Measurements from ENCODE around the gene AHDC1. TPM values are rescaled to one million over a fixed set of nuclear protein-coding genes. Genes with fewer than 3 reads are reported as not detected.
A peak's percentile ranks its signal among the peaks of the same experiment; 100 is the strongest.

AHDC1 gene
- total RNA-seq, 4 donors from 2014 or later, result 26.4 to 39.9 (median 34.6) TPM

- no peaks in the 10 kb centered on the region for H3K27me3 ChIP-seq
- H3K36me3 ChIP-seq, result peaks cover 0 to 34% (median 0%) of the 10 kb centered on the region in 3 donors
- no peak overlapping the region for H3K4me3 ChIP-seq
- 73 to 79% methylated on average over 5 of the region's 5 CpGs for WGBS, 2 donors
- H3K9me3 ChIP-seq, result no peaks in the 10 kb centered on the region
- H3K27ac ChIP-seq, result peak overlapping the region; percentile 72 to 88 (median 80)
- DNase-seq (ENCODE audit: low spot score in 2 of 2), result no peak
- peaks cover 0 to 53% (median 47%) of the 10 kb centered on the region in 4 donors for H3K4me1 ChIP-seq
- TF ChIP-seq CTCF (IDR thresholded peaks at IDR 0.05) (no peak), EP300 (IDR thresholded peaks at IDR 0.05) (no peak), POLR2A (IDR thresholded peaks at IDR 0.05) (no peak)
Observed at GRCh38 chr1:27529704-27530018, 74.3 kb downstream of the AHDC1 start.

GRCh38 chr1:27528818-27529703 is 74.9 kb downstream of the AHDC1 start:
- H3K4me1 ChIP-seq, result peaks cover 0 to 56% (median 48%) of the 10 kb centered on the region in 4 donors
- peak; percentile 79 to 86 for DNase-seq (ENCODE audit: low spot score in 2 of 2)
- peak in 1 of 2 donors; percentile 15 for TF ChIP-seq POLR2A (IDR thresholded peaks at IDR 0.05)
- TF ChIP-seq CTCF (IDR thresholded peaks at IDR 0.05), result no peak
- TF ChIP-seq EP300 (IDR thresholded peaks at IDR 0.05), result peak in 1 of 2 donors; percentile 65
- H3K4me3 ChIP-seq, result peak overlapping the region; percentile 28 to 55 (median 40)
- H3K9me3 ChIP-seq, result no peaks in the 10 kb centered on the region
- H3K36me3 ChIP-seq, result peaks cover 0 to 28% (median 0%) of the 10 kb centered on the region in 3 donors
- H3K27me3 ChIP-seq, result no peaks in the 10 kb centered on the region
- 19 to 21% methylated on average over 17 of the region's 17 CpGs for WGBS, 2 donors
- peak overlapping the region; percentile 72 to 88 (median 80) for H3K27ac ChIP-seq

- DNase-seq (ENCODE audit: low spot score in 2 of 2), result no peak
- H3K4me1 ChIP-seq, result peaks cover 0 to 66% (median 54%) of the 10 kb centered on the region in 4 donors
- peak overlapping the region; percentile 72 to 88 (median 80) for H3K27ac ChIP-seq
- no peak for TF ChIP-seq EP300 (IDR thresholded peaks at IDR 0.05)
- peak in 1 of 2 donors; percentile 19 for TF ChIP-seq POLR2A (IDR thresholded peaks at IDR 0.05)
- TF ChIP-seq CTCF (IDR thresholded peaks at IDR 0.05), result peak in 2 of 5 experiments; percentile 10 to 33
- peak overlapping the region; percentile 28 to 55 (median 40) for H3K4me3 ChIP-seq
- peaks cover 0 to 18% (median 0%) of the 10 kb centered on the region in 3 donors for H3K36me3 ChIP-seq
- WGBS, 2 donors, result 3 to 7% methylated on average over 6 to 41 of the region's 71 CpGs
- H3K27me3 ChIP-seq, result no peaks in the 10 kb centered on the region
- H3K9me3 ChIP-seq, result no peaks in the 10 kb centered on the region
Observed at GRCh38 chr1:27527890-27528817, 75.8 kb downstream of the AHDC1 start.

GRCh38 chr1:27527223-27527889 is 76.6 kb downstream of the AHDC1 start:
- peaks cover 0 to 10% (median 0%) of the 10 kb centered on the region in 3 donors for H3K36me3 ChIP-seq
- whole genome bisulfite sequencing, 2 donors, result 17 to 31% methylated on average over 12 to 22 of the region's 27 CpGs
- H3K27ac ChIP-seq, result peak overlapping the region; percentile 72 to 88 (median 80)
- H3K4me3 ChIP-seq, result peak overlapping the region; percentile 28 to 55 (median 40)
- H3K4me1 ChIP-seq, result peaks cover 0 to 74% (median 62%) of the 10 kb centered on the region in 4 donors
- no peaks in the 10 kb centered on the region for H3K27me3 ChIP-seq
- TF ChIP-seq POLR2A (IDR thresholded peaks at IDR 0.05), result no peak
- TF ChIP-seq CTCF (IDR thresholded peaks at IDR 0.05), result no peak
- no peak for TF ChIP-seq EP300 (IDR thresholded peaks at IDR 0.05)
- H3K9me3 ChIP-seq, result no peaks in the 10 kb centered on the region
- DNase-seq (ENCODE audit: low spot score in 2 of 2), result peak in 1 of 2 donors; percentile 56
